ENCODE data around the gene NOXRED1.

NOXRED1 gene

GRCh38 chr14:77409131-77409533 is 14.2 kb downstream of the NOXRED1 start:
- no peak for DNase-seq (ENCODE audit: low read depth in 2 of 2)

- no peak for DNase-seq (ENCODE audit: low read depth in 2 of 2)
Observed at GRCh38 chr14:77407158-77407557, 16.2 kb downstream of the NOXRED1 start.

- no peak for DNase-seq (ENCODE audit: low read depth in 2 of 2)
Observed at GRCh38 chr14:77406718-77407117, 16.6 kb downstream of the NOXRED1 start.

GRCh38 chr14:77406086-77406485 is 17.2 kb downstream of the NOXRED1 start:
- no peak for DNase-seq (ENCODE audit: low read depth in 2 of 2)

DNA sequence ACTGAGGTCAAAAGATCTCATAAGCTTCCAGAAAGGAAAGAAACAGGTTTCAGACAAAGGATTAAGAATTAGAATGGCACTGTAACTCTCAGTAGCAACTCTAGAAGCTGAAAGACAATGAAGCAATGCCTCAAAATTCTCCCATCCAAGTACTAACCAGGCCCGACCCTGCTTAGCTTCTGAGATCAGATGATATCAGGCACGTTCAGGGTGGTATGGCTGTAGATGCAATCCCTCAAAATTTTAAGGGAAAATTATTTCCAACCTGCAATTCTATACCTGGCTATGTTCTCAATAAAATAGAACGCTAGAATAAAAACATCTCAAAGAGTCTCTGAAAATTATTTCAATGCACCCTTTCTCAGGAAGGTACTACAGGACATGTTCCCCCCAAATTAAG is 19.6 kb downstream of the NOXRED1 start:
- DNase-seq (ENCODE audit: low read depth in 2 of 2) = no peak

GRCh38 chr14:77400216-77400615 is 23.1 kb downstream of the NOXRED1 start:
- no peak for DNase-seq (ENCODE audit: low read depth in 2 of 2)

- no peak for DNase-seq (ENCODE audit: low read depth in 2 of 2)
Observed at GRCh38 chr14:77390188-77390587, 33.1 kb downstream of the NOXRED1 start.

DNA sequence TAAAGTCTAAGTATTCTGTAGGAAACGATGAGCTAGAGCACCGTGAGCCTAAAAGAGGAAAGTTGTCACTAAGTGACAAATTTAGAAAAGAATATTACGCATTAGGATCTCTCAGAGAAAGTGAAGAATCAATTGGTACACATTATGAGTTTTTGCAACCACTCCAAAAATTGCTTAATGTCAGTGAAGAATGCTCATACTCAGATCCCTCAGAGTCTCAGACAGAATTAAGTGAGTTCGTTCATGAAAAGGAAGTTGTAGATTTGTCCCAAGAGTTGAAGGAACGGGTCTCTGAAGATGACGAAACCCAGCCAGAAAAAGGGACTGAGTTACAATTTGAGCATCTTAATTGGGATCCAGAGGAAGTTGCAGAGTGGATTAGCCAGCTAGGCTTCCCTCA is 44.6 kb downstream of the NOXRED1 start:
- no peak for DNase-seq (ENCODE audit: low read depth in 2 of 2)

GRCh38 chr14:77377502-77377844 is 45.9 kb downstream of the NOXRED1 start:
- DNase-seq (ENCODE audit: low read depth in 2 of 2) = no peak

DNA sequence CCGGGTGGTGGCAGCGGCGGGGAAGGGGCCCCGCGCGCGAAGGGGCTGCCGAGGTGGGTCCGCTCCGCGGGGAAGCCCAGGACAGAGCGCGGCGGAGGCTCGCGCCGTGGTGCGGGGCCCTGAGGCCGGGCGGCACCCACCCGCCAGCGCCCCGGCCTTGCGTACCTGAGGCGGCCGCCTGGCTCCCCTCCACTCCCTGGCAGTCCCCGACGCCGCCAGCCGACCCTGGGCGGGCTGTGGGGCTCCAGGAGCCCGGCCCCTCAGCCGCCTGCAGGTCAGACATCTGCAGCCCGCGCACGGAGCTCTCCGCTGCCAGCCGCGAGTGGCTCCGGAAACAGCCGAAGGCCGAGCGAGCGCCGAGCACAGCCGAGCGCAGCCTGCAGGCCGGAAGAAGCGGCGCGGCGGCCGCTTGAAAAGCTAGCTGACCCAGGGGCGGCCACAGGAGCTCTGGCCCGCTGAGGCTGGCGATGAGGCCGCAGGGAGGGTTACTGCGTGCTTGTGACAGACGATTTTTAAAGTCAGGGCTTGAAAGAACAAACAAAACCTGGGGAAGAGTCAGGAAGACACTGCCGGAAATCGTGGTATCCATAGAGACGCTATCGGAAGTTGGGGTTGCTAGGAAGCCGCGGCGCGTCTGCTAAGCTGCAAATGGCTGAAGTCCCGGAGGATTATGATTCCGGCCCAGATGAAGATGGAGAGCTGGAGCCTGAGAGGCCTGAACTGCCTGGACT is 46.4 kb downstream of the NOXRED1 start, which contains the start of the genes SAMD15 and TMED8:
Gene SAMD15 (plus strand): TSS at position 609 of the 731 bp plus-strand sequence. CDS start 40 bp downstream, at position 649.
Gene TMED8 (minus strand): TSS at position 324 of the 731 bp plus-strand sequence. CDS start 41 bp downstream, at position 283.
- DNase-seq (ENCODE audit: low read depth in 2 of 2) = peak; percentile 61 to 77

DNA sequence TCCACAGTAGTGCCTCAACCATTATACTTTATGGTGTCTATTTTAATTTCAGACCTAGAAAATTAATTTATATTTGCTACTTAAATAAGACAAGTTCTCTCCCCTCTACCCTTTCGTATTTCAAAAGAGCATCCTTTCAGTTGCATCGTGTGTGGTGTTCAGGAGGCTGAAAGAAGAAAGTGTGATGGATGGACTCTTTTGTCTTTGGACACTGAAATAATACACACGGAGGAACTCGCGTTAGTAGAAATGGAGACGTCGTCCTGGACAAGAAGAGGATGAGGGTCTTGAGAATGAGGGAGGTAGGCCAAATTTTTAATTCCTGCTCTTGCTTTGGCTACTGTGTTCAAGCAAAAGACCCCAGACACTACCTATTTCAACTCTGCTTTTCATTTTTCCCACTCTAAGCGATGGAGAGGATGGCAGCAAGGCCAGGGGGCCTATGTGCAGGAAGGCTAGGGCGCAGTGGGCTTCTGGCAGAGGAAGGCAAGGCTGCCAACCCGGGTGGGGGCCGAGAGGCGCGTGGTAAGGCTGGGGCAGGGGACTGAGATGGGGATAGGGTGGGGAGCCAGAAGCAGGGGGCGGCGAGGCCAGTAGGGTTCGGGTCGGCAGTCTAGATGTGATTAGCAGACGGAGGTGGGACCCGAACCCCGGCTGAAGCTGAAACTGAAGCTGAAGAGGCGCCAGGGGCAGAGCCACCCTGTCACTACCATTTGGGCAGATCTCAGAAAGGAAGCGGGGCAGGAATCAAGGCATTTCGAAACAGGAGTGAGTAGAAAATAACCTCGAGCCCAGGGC is 47.2 kb downstream of the NOXRED1 start:
- DNase-seq (ENCODE audit: low read depth in 2 of 2) = peak; percentile 12 to 19

- no peak for DNase-seq (ENCODE audit: low read depth in 2 of 2)
Observed at GRCh38 chr14:77375164-77375950, 48.0 kb downstream of the NOXRED1 start.

- no peak for DNase-seq (ENCODE audit: low read depth in 2 of 2)
Observed at GRCh38 chr14:77372304-77372841, 51.0 kb downstream of the NOXRED1 start.

DNA sequence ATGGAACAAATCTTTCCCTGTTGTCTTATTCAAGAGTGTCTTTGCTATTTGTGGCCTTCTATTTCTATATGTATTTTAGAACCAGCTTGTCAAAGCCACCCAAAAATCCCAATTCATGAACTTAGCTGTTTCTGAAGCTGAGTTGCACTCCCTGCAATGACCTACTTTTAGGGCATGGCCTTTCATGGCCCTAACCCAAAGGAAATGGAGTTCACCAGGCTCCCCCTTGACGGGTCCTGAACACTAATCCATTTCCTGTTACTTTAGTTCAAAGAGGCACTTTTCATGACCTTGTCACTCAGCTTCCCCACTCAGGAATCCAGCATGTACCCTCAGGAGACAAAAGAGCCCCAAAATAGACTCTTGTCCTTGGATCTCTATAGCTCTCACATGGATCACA is 54.0 kb downstream of the NOXRED1 start:
- no peak for DNase-seq (ENCODE audit: low read depth in 2 of 2)

DNA sequence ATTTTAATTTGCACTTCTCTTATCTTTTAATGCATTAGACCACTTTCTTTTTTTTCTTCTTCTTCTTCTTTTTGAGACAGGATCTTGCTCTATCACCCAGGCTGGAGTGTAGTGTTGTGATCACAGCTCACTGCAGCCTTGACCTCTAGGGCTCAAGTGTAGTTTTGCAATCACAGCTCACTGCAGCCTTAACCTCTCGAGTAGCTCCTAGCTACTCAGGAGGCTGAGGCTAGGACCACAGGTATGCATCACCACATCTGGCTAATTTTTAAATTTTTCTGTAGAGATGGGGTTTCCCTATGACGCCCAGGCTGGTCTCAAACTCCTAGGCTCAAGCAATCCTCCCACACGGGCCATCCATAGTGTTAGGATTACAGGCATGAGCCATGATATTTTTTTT is 59.2 kb downstream of the NOXRED1 start:
- no peak for DNase-seq (ENCODE audit: low read depth in 2 of 2)

GRCh38 chr14:77359626-77360025 is 63.7 kb downstream of the NOXRED1 start:
- no peak for DNase-seq (ENCODE audit: low read depth in 2 of 2)

GRCh38 chr14:77356899-77357298 is 66.4 kb downstream of the NOXRED1 start:
- DNase-seq (ENCODE audit: low read depth in 2 of 2) = no peak

DNA sequence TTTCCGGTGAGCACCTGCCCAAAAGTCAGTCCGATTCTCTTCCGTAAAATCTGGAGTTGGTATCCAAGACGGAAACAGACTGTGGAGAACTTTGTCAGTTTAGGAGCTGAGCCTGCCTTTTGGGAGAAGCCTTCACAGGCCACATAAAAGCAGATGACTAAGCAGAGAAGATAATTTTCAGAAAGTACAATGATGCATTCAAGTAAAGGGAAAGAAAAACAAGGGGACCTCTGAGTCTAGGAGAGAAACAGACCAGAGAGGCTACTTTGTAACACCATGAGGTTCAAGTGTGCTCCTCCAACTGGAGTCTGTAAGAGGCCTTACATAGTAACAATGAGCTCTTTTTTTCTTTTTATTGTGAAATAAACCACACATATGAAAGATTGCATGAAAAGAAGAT is 67.5 kb downstream of the NOXRED1 start:
- DNase-seq (ENCODE audit: low read depth in 2 of 2) = no peak

DNA sequence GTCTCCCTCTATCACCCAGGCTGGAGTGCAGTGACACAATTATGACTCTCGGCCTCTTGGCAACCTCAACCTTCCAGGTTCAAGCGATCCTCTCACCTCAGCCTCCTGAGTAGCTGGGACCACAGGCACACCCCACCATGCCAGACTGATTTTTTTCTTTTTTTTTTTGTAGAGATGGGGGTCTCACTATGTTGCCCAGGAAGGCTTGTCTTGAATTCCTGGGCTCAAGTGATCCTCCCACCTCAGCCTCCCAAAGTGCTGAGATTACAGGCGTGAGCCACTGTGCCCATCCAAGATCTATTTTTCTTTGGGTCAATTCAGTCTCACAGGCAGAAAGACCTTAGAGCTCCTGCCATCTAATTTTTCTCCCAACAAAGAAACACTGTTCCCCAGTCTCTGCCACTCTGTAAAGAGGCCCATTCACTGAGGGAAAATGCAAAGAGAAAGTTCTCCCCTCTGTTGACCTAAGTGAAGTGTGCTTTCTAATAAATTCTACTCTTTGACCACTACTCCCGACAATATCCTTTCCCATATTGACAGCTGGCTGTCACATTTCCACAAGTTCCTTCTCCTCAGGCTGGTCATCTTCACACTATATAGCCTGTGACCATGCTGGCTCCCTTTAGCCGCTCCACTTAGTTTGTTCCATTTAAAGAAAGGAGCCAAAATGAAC is 69.7 kb downstream of the NOXRED1 start:
- DNase-seq (ENCODE audit: low read depth in 2 of 2) = no peak

- DNase-seq (ENCODE audit: low read depth in 2 of 2) = no peak
Observed at GRCh38 chr14:77347751-77348150, 75.6 kb downstream of the NOXRED1 start.

- no peak for DNase-seq (ENCODE audit: low read depth in 2 of 2)
Observed at GRCh38 chr14:77346495-77346894, 76.8 kb downstream of the NOXRED1 start.

All from stimulated activated CD4-positive, alpha-beta T cell treated with anti-CD3 and anti-CD28 coated beads, Interleukin-15, amount 100 ng/mL, for 48 hours (primary cell).